SU-DHL-6 (cell line): ENCODE data around the gene CACNB4.

Experiments used
- EZH2phosphoT487 ChIP-seq: fragments of 200-600 bp; sonication (generic), shearing (Covaris generic); conservative IDR thresholded peaks from 2 replicates; pipeline ENCODE4 v1.6.1; 2018; ENCODE audit warnings: mild to moderate bottlenecking, antibody characterized with exemption, low read length, moderate library complexity, mixed read lengths
- TF ChIP-seq, protein P1 (sequence below): fragments of 200-600 bp; sonication (generic); IDR thresholded peaks from one replicate; pipeline ENCODE4 v1.5.1; 2017; ENCODE audit warnings: antibody characterized with exemption, mild to moderate bottlenecking, low read length, moderate library complexity; ENCODE audit not compliant: insufficient read depth, poor library complexity, severe bottlenecking

- TF ChIP-seq, protein P1, sequence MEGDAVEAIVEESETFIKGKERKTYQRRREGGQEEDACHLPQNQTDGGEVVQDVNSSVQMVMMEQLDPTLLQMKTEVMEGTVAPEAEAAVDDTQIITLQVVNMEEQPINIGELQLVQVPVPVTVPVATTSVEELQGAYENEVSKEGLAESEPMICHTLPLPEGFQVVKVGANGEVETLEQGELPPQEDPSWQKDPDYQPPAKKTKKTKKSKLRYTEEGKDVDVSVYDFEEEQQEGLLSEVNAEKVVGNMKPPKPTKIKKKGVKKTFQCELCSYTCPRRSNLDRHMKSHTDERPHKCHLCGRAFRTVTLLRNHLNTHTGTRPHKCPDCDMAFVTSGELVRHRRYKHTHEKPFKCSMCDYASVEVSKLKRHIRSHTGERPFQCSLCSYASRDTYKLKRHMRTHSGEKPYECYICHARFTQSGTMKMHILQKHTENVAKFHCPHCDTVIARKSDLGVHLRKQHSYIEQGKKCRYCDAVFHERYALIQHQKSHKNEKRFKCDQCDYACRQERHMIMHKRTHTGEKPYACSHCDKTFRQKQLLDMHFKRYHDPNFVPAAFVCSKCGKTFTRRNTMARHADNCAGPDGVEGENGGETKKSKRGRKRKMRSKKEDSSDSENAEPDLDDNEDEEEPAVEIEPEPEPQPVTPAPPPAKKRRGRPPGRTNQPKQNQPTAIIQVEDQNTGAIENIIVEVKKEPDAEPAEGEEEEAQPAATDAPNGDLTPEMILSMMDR = no peak
- TF ChIP-seq EZH2phosphoT487 = no peak
Measured at GRCh38 chr2:151880586-151880985, 218.3 kb downstream of the CACNB4 start.
